ENCODE results near the gene ZFAND6.
"Not testable (repeated sequence)": the region's sequence is repeated elsewhere in the genome, so short reads cannot be mapped to it uniquely, and the experiment has no call there.

ZFAND6 gene

GRCh38 chr15:80099662-80100061 lies 40.2 kb downstream of the ZFAND6 start:
- DNase-seq = not testable (repeated sequence)

- DNase-seq = no peak
Observed at GRCh38 chr15:80100247-80100646, 40.8 kb downstream of the ZFAND6 start.

- no peak for DNase-seq
Observed at GRCh38 chr15:80105193-80105592, 45.7 kb downstream of the ZFAND6 start.

GRCh38 chr15:80105595-80105994 lies 46.1 kb downstream of the ZFAND6 start:
- no peak for DNase-seq

GRCh38 chr15:80106051-80106450 lies 46.6 kb downstream of the ZFAND6 start:
- no peak for DNase-seq

GRCh38 chr15:80107204-80107603 lies 47.7 kb downstream of the ZFAND6 start:
- no peak for DNase-seq

GRCh38 chr15:80107774-80108173 lies 48.3 kb downstream of the ZFAND6 start:
- DNase-seq = no peak

- DNase-seq = no peak
Observed at GRCh38 chr15:80109388-80109787, 49.9 kb downstream of the ZFAND6 start.

- DNase-seq = no peak
Observed at GRCh38 chr15:80110920-80111319, 51.4 kb downstream of the ZFAND6 start.

GRCh38 chr15:80114114-80114513 lies 54.6 kb downstream of the ZFAND6 start:
- DNase-seq = no peak

- DNase-seq = no peak
Observed at GRCh38 chr15:80115021-80115420, 55.5 kb downstream of the ZFAND6 start.

- DNase-seq = no peak
Observed at GRCh38 chr15:80118956-80119355, 59.5 kb downstream of the ZFAND6 start.

GRCh38 chr15:80120636-80121035 lies 61.2 kb downstream of the ZFAND6 start:
- no peak for DNase-seq

GRCh38 chr15:80121546-80121945 lies 62.1 kb downstream of the ZFAND6 start:
- DNase-seq = no peak

- DNase-seq = no peak
Observed at GRCh38 chr15:80123034-80123433, 63.6 kb downstream of the ZFAND6 start.

- not testable (repeated sequence) for DNase-seq
Observed at GRCh38 chr15:80127253-80127652, 67.8 kb downstream of the ZFAND6 start.

- no peak for DNase-seq
Observed at GRCh38 chr15:80127911-80128310, 68.4 kb downstream of the ZFAND6 start.

- no peak for DNase-seq
Observed at GRCh38 chr15:80132382-80132781, 72.9 kb downstream of the ZFAND6 start.

- DNase-seq = no peak
Observed at GRCh38 chr15:80136854-80137253, 77.4 kb downstream of the ZFAND6 start.

- no peak for DNase-seq
Observed at GRCh38 chr15:80138961-80139360, 79.5 kb downstream of the ZFAND6 start.

- no peak for DNase-seq
Observed at GRCh38 chr15:80140909-80141308, 81.4 kb downstream of the ZFAND6 start.

GRCh38 chr15:80141916-80142598 lies 82.6 kb downstream of the ZFAND6 start:
- no peak for DNase-seq

- no peak for DNase-seq
Observed at GRCh38 chr15:80142646-80143045, 83.2 kb downstream of the ZFAND6 start.

GRCh38 chr15:80151148-80151547 lies 91.7 kb downstream of the ZFAND6 start:
- DNase-seq = no peak

- no peak for DNase-seq
Observed at GRCh38 chr15:80151576-80151975, 92.1 kb downstream of the ZFAND6 start.
